HG03469 (cell line): ENCODE results near the gene ZSCAN20.

Source experiments
- ATAC-seq: cut with Tn5 transposase; IDR thresholded peaks from one replicate; pipeline ENCODE4 v1.9.1; 2021; ENCODE audit warnings: mild to moderate bottlenecking, moderate library complexity, moderate number of reproducible peaks; ENCODE audit not compliant: unreplicated experiment

The ZSCAN20 gene

GRCh38 chr1:33527934-33528333, 55.5 kb downstream of the ZSCAN20 start:
- ATAC-seq = no peak

- no peak for ATAC-seq
Measured at GRCh38 chr1:33529957-33530356, 57.5 kb downstream of the ZSCAN20 start.

DNA sequence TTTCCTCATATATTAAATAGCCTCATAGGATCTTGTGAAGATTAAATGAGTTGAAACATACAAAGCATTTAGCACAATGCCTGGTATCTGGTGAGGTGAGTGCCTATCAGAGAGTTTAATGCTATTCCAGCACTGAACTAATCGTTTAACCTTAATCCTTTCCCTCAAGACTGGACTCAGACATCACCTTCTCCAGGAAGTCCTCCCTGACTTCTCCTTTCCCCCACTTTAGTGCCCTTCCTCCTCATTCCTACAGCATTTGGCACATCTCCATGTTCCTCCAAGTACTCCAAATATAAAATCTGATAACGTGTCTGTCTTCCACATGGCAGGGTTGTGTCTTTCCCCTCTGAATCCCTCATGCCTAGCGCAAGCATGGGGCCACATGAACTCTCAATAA, 59.8 kb downstream of the ZSCAN20 start:
- no peak for ATAC-seq

GRCh38 chr1:33532936-33533335, 60.5 kb downstream of the ZSCAN20 start:
- ATAC-seq = no peak

DNA sequence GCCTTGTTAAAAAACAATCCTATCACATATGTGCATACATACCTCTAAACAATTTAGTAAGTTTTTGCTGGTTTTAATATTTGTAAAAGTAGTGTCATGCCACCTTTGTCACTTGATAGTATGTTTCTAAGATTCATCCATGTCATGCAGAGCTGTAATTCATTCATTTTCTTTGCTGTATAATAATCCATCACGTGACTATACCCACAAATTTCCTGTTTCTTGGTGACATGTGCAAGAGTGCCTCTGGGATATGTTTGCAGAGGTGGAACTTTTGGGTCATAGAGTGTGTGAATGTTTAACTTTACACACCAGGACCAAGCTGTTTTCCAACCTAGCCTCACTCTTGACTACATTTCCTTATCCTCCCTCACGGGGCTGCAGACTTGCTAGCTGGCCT, 62.9 kb downstream of the ZSCAN20 start:
- no peak for ATAC-seq

- ATAC-seq = no peak
Measured at GRCh38 chr1:33537885-33538284, 65.4 kb downstream of the ZSCAN20 start.

DNA sequence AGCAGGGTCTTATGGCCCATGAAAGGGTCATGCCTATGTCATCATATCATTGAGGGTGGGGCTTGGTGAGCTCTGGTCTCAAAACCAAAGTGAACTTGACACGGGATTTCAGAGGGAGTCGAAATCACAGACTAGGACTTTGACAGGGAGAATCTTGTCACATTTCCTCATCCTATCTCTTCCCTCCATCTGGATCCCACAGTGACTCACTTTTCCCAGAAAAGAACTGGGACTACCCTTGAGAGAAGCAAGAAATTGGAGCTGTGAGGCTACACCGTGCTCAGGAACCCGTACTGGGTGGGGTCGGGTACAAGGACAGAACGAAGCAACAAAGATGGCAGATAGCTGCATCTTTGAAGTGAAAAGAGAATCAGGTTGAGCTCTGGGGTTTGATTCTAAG, 69.5 kb downstream of the ZSCAN20 start:
- no peak for ATAC-seq
